GM12878 (cell line): ENCODE results near the gene FREM3. TPM values are rescaled to one million over a fixed set of nuclear protein-coding genes. Genes with fewer than 3 reads are reported as not detected.

ENCODE experiments used
- ATAC-seq: fragments of 200-7000 bp; cut with Tn5 transposase; 3 replicates; pipeline ENCODE4 v1.9.1; 2020; ENCODE audit warnings: mild to moderate bottlenecking, moderate library complexity
- BruUV-seq: library from RNA; stranded (reverse); fragments of 400-500 nt; replicated peaks from 2 replicates; lab custom pipeline; 2021; lab: Mats Ljungman, UMichigan
- CTCF ChIA-PET: fragments of 300-600 bp; sonication (Branson Sonifier 250); formaldehyde crosslinking; extraction: SDS; loops from one replicate; lab custom pipeline; 2021; ENCODE audit warnings: inconsistent platforms; lab: Yijun Ruan, JAX
- POLR2A ChIA-PET: fragments of 350-600 bp; formaldehyde crosslinking; extraction: SDS; loops from one replicate; lab custom pipeline; 2021; ENCODE audit warnings: inconsistent platforms; lab: Charles Lee
- RAD21 ChIA-PET: fragments of 300-600 bp; sonication (Branson Sonifier 250); formaldehyde crosslinking; loops from one replicate; lab custom pipeline; 2023; ENCODE audit warnings: antibody characterized with exemption; ENCODE audit not compliant: unreplicated experiment; lab: Charles Lee
- SMC1A ChIA-PET: fragments of 300-600 bp; sonication (Branson Sonifier 250); formaldehyde crosslinking; loops from one replicate; lab custom pipeline; 2023; ENCODE audit not compliant: unreplicated experiment, uncharacterized antibody; lab: Charles Lee
- DNase-seq: peaks from one replicate; pipeline ENCODE4 v3.0.0-alpha.2; 2011; ENCODE audit warnings: low read depth, low spot score
- FAIRE-seq: peaks from 3 replicates; lab custom pipeline; 2011; peaks lifted over from hg19 to GRCh38; lab: Jason Lieb, UNC
- H2AFZ ChIP-seq: 2 replicates; pipeline ENCODE4 v1.6.0; 2011; ENCODE audit warnings: low read depth, low read length, control low read depth; ENCODE audit not compliant: control insufficient read depth
- H3K27ac ChIP-seq: 2 replicates; pipeline ENCODE4 v1.5.1; 2011; ENCODE audit warnings: control low read depth; ENCODE audit not compliant: control insufficient read depth, insufficient read depth
- H3K27me3 ChIP-seq, 2 experiments: replicated peaks in 1 of 2; 2 replicates each; pipeline versions ENCODE4 v1.6.0 to v1.6.1; 2011; ENCODE audit warnings: low read length in 1 of 2; ENCODE audit not compliant: control insufficient read depth in 2 of 2, insufficient read depth in 2 of 2
- H3K36me3 ChIP-seq, 2 experiments: 2 replicates each; pipeline ENCODE4 v1.5.1; 2011; ENCODE audit warnings: low read length in 1 of 2; ENCODE audit not compliant: control insufficient read depth in 2 of 2, insufficient read depth in 2 of 2
- H3K4me1 ChIP-seq: 2 replicates; pipeline ENCODE4 v1.6.1; 2011; ENCODE audit warnings: mild to moderate bottlenecking, low read length, moderate library complexity, mixed read lengths; ENCODE audit not compliant: control insufficient read depth, insufficient read depth
- H3K4me2 ChIP-seq: 2 replicates; pipeline ENCODE4 v1.6.0; 2011; ENCODE audit warnings: control low read depth; ENCODE audit not compliant: control insufficient read depth, insufficient read depth
- H3K4me3 ChIP-seq: fragments of 200-600 bp; sonication (generic); 2 replicates; pipeline ENCODE4 v1.5.1; 2016
- H3K79me2 ChIP-seq: 2 replicates; pipeline ENCODE4 v1.6.0; 2011; ENCODE audit warnings: low read length; ENCODE audit not compliant: control insufficient read depth, insufficient read depth
- H3K9ac ChIP-seq: 2 replicates; pipeline ENCODE4 v1.8.0; 2011; ENCODE audit warnings: low read length, control low read depth, mixed read lengths; ENCODE audit not compliant: control insufficient read depth, insufficient read depth
- H3K9me3 ChIP-seq: replicated peaks from 3 replicates; pipeline ENCODE4 v1.5.1; 2011; ENCODE audit warnings: mild to moderate bottlenecking, low read length; ENCODE audit not compliant: control insufficient read depth, insufficient read depth
- H4K20me1 ChIP-seq: 2 replicates; pipeline ENCODE4 v1.6.0; 2011; ENCODE audit not compliant: control insufficient read depth, insufficient read depth
- ATF3 ChIP-seq: IDR thresholded peaks from 2 replicates; pipeline ENCODE4 v1.6.1; 2011; ENCODE audit warnings: low read depth, mild to moderate bottlenecking, low read length, moderate library complexity, borderline replicate concordance; ENCODE audit errors: extremely low read depth
- BCL11A ChIP-seq: IDR thresholded peaks from 2 replicates; pipeline ENCODE4 v1.6.1; 2011; ENCODE audit warnings: low read depth, low read length
- BHLHE40 ChIP-seq, 2 experiments: fragments of 450-650 bp in 1 of 2; IDR thresholded peaks; 2 replicates each; pipeline ENCODE4 v1.6.1; 2011 to 2017; ENCODE audit warnings: low read depth in 2 of 2, borderline replicate concordance in 1 of 2, improper control_type of control experiment in 1 of 2, low read length in 1 of 2, mild to moderate bottlenecking in 1 of 2
- IKZF2 ChIP-seq, 2 experiments: fragments of 450-650 bp; IDR thresholded peaks; 2 replicates each; pipeline ENCODE4 v1.6.1; 2017; ENCODE audit warnings: mild to moderate bottlenecking in 2 of 2, moderate library complexity in 2 of 2
- JUNB ChIP-seq: IDR thresholded peaks from 2 replicates; pipeline ENCODE4 v1.6.1; 2016; ENCODE audit warnings: antibody characterized with exemption, mild to moderate bottlenecking
- JUND ChIP-seq: IDR thresholded peaks from 2 replicates; pipeline ENCODE4 v1.6.1; 2012; ENCODE audit warnings: low read depth, mild to moderate bottlenecking, low read length, improper control_type of control experiment, moderate library complexity
- MLLT1 ChIP-seq: fragments of 450-650 bp; IDR thresholded peaks from 2 replicates; pipeline ENCODE4 v1.6.1; 2016; ENCODE audit warnings: mild to moderate bottlenecking
- SIX5 ChIP-seq: IDR thresholded peaks from 2 replicates; pipeline ENCODE4 v1.6.1; 2011; ENCODE audit warnings: mild to moderate bottlenecking, low read depth, low read length, moderate library complexity; ENCODE audit not compliant: severe bottlenecking
- SMC3 ChIP-seq: IDR thresholded peaks from 2 replicates; pipeline ENCODE4 v1.6.1; 2011; ENCODE audit warnings: low read length, improper control_type of control experiment, borderline replicate concordance
- SRF ChIP-seq, 2 experiments: IDR thresholded peaks; 2 replicates each; pipeline ENCODE4 v1.6.1; 2011; ENCODE audit warnings: low read depth in 2 of 2, low read length in 2 of 2, mild to moderate bottlenecking in 1 of 2, moderate library complexity in 1 of 2
- STAT1 ChIP-seq: fragments of 450-650 bp; conservative IDR thresholded peaks from 2 replicates; pipeline ENCODE4 v1.6.1; 2014; ENCODE audit warnings: antibody characterized with exemption, mild to moderate bottlenecking
- TCF3 ChIP-seq: IDR thresholded peaks from 2 replicates; pipeline ENCODE4 v1.6.1; 2012; ENCODE audit warnings: low read depth, mild to moderate bottlenecking, low read length, borderline replicate concordance; ENCODE audit not compliant: insufficient read depth
- WGBS: methylation state at CpG from one replicate; pipeline ENCODE4 v1.1.6; 2016; ENCODE audit warnings: low lambda C conversion rate; ENCODE audit not compliant: insufficient replicate concordance, insufficient coverage; ENCODE audit errors: missing lambda C conversion rate; 5-methylcytosine and 5-hydroxymethylcytosine counted together
- in situ Hi-C: fragments of 300-500 bp; cut with MboI; formaldehyde crosslinking; loops from 9 replicates; pipeline ENCODE4 v1.14.3; 2018; ENCODE audit warnings: mixed read lengths
- intact Hi-C: fragments of 100-400 bp; cut with micrococcal nuclease; formaldehyde crosslinking; loops from one replicate; pipeline ENCODE4 v1.14.2; 2022; ENCODE audit not compliant: unreplicated experiment
- polyA plus RNA-seq, 11 experiments: library from polyadenylated mRNA; depleted of rRNA in 4 of 11; unstranded in 6 of 11; stranded (reverse) in 5 of 11; fragments of >200 nt; fragmentation: Nextera tagmentation in 4 of 11; fragmentation: Illumina TruSeq in 1 of 11; extraction: Ambion mirVana in 4 of 11; extraction: Trizol in 1 of 11; gene quantifications; 1 replicate in 1 of 11; 2 replicates in 10 of 11; pipeline versions ENCODE4 v1.2.1 to v1.2.3, GENCODE V29; 2011 to 2016; ENCODE audit warnings: inconsistent platforms in 2 of 11, missing spikeins in 2 of 11, low read depth in 1 of 11
- total RNA-seq, 4 experiments: library from RNA; depleted of rRNA in 3 of 4; stranded (reverse); fragments of >200 nt in 3 of 4; fragmentation: Illumina TruSeq in 1 of 4; extraction: Trizol in 1 of 4; gene quantifications; 2 replicates each; pipeline versions ENCODE4 v1.2.1 to v1.2.3, GENCODE V29; 2013 to 2021
- TF ChIP-seq, protein P1 (sequence below): fragments of 450-650 bp; formaldehyde crosslinking; IDR thresholded peaks from 2 replicates; pipeline ENCODE4 v1.4.0; 2022; ENCODE audit warnings: mild to moderate bottlenecking, moderate library complexity

Gene FREM3
- total and polyA plus RNA-seq, 10 of the 15 experiments (the other 5 are each of a cell fraction or from before 2014, with no cell fraction given), result not detected

DNA sequence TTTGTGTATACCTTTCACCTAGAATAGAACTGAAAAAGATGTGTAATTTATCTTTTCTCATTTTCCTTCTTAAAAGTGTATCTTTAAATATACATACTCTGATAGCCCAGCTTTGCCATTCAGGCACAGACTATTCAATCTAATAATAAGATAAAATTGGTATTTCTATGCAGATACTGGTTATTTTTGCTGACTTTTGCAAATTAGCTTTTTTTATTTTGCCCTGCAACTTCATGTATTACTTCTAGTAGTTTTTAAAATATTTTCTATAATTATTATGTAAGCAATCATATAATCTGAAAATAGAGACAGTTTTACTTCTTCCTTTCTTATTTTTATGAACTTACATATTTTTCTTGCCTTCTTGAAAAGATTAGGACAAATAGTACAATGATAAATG lies 45.4 kb upstream of the FREM3 start (continued):
- TF ChIP-seq, protein P1, sequence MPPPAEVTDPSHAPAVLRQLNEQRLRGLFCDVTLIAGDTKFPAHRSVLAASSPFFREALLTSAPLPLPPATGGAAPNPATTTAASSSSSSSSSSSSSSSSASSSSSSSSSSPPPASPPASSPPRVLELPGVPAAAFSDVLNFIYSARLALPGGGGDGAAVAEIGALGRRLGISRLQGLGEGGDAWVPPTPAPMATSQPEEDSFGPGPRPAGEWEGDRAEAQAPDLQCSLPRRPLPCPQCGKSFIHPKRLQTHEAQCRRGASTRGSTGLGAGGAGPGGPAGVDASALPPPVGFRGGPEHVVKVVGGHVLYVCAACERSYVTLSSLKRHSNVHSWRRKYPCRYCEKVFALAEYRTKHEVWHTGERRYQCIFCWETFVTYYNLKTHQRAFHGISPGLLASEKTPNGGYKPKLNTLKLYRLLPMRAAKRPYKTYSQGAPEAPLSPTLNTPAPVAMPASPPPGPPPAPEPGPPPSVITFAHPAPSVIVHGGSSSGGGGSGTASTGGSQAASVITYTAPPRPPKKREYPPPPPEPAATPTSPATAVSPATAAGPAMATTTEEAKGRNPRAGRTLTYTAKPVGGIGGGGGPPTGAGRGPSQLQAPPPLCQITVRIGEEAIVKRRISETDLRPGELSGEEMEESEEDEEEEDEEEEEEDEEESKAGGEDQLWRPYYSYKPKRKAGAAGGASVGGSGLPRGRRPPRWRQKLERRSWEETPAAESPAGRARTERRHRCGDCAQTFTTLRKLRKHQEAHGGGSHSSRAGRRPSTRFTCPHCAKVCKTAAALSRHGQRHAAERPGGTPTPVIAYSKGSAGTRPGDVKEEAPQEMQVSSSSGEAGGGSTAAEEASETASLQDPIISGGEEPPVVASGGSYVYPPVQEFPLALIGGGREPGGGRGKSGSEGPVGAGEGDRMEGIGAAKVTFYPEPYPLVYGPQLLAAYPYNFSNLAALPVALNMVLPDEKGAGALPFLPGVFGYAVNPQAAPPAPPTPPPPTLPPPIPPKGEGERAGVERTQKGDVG (CRISPR knock-in tag), result no peak

DNA sequence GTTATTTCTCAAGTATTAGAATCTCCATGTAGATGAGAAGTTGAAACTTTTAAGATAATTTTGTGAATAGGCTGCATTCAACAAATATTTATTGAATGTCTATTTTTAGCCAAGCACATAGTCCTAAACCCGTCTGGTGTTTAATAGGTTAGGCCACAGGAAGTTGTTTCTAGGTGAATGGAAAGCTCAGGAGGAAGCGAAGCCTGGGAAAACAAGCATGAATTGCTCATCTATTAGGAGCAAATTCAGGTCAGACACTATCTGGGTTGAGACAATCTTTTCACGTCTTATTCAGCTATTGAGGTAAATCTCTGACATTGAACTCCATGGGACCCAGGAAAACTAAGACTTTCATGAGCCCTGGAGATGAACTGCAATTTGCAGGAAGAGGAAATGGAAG lies 43.1 kb upstream of the FREM3 start:
- Histone ChIP-seq H3K4me2 (no peak overlapping the region), H4K20me1 (no peaks in the 10 kb centered on the region), H3K9ac (no peak overlapping the region), H2AFZ (no peak overlapping the region), H3K4me1 (no peaks in the 10 kb centered on the region), H3K9me3 (no peaks in the 10 kb centered on the region), H3K27ac (no peak overlapping the region), H3K79me2 (no peaks in the 10 kb centered on the region), H3K4me3 (no peak overlapping the region), H3K36me3 (no peaks in the 10 kb centered on the region), H3K27me3 (no peaks in the 10 kb centered on the region)
- POLR2A ChIA-PET, result no interaction called here
- DNase-seq, result no peak
- RAD21 ChIA-PET, result no interaction called here
- in situ Hi-C loops, result no loop called here
- no peak for FAIRE-seq
- 17% methylated on average over 3 of the region's 3 CpGs for WGBS
- no peak for ATAC-seq
- SMC1A ChIA-PET, result no interaction called here
- CTCF ChIA-PET, result no interaction called here
- BruUV-seq, result no TSS peak
- intact Hi-C loops, result no loop called here
- TF ChIP-seq IKZF2 (IDR thresholded peaks at IDR 0.05), result no peak
- TF ChIP-seq MLLT1, result no peak
- TF ChIP-seq BCL11A, result no peak
- TF ChIP-seq TCF3, result no peak
- TF ChIP-seq BHLHE40 (IDR thresholded peaks at IDR 0.05; ENCODE audit: borderline replicate concordance in 1 of 2, low read depth in 2 of 2, low read length in 1 of 2), result no peak
- no peak for TF ChIP-seq ATF3
- TF ChIP-seq, protein P1 (CRISPR knock-in tag), result no peak
- TF ChIP-seq STAT1, result no peak
- TF ChIP-seq SRF (IDR thresholded peaks at IDR 0.05; ENCODE audit: low read depth in 2 of 2, low read length in 2 of 2), result no peak
- no peak for TF ChIP-seq JUND
- TF ChIP-seq JUNB, result no peak
- no peak for TF ChIP-seq SIX5
- no peak for TF ChIP-seq SMC3
